HEK293 (cell line): Measurements from ENCODE around the gene TSKU.

ENCODE experiments used
- ATF2 ChIP-seq: fragments of 450-650 bp; formaldehyde crosslinking; IDR thresholded peaks from 2 replicates; pipeline ENCODE4 v1.5.1; 2016; ENCODE audit warnings: missing biosample characterization, missing genetic modification characterization, low read depth
- BCL11B ChIP-seq: fragments of 450-650 bp; formaldehyde crosslinking; IDR thresholded peaks from 2 replicates; pipeline ENCODE4 v1.5.1; 2016; ENCODE audit warnings: low read depth, missing biosample characterization, missing genetic modification characterization
- SETDB1 ChIP-seq: IDR thresholded peaks from one replicate; pipeline ENCODE4 v1.6.1; 2017; ENCODE audit warnings: mild to moderate bottlenecking, low read length, moderate library complexity, mixed read lengths; ENCODE audit not compliant: insufficient read length
- YY1 ChIP-seq: fragments of 450-650 bp; formaldehyde crosslinking; IDR thresholded peaks from 2 replicates; pipeline ENCODE4 v1.5.1; 2018; ENCODE audit warnings: missing biosample characterization, missing genetic modification characterization
- ZNF184 ChIP-seq: fragments of 450-650 bp; IDR thresholded peaks from 2 replicates; pipeline ENCODE4 v1.5.1; 2018; ENCODE audit warnings: missing biosample characterization, mild to moderate bottlenecking, missing genetic modification characterization
- ZNF350 ChIP-seq: fragments of 450-650 bp; formaldehyde crosslinking; IDR thresholded peaks from 2 replicates; pipeline ENCODE4 v1.5.0; 2017; ENCODE audit warnings: missing biosample characterization, mild to moderate bottlenecking, missing genetic modification characterization
- ZNF426 ChIP-seq: fragments of 450-650 bp; formaldehyde crosslinking; IDR thresholded peaks from 2 replicates; pipeline ENCODE4 v1.5.1; 2017; ENCODE audit warnings: missing biosample characterization, missing genetic modification characterization, mild to moderate bottlenecking, inconsistent platforms, moderate library complexity
- ZNF530 ChIP-seq: fragments of 450-650 bp; formaldehyde crosslinking; IDR thresholded peaks from 2 replicates; pipeline ENCODE4 v1.5.1; 2016; ENCODE audit warnings: low read depth, missing biosample characterization, missing genetic modification characterization
- TF ChIP-seq, protein P1 (sequence below): fragments of 450-650 bp; formaldehyde crosslinking; IDR thresholded peaks from 2 replicates; pipeline ENCODE4 v1.5.1; 2016; ENCODE audit warnings: missing biosample characterization, missing genetic modification characterization
- TF ChIP-seq, protein P2 (sequence below): fragments of 450-650 bp; formaldehyde crosslinking; IDR thresholded peaks from 2 replicates; pipeline ENCODE4 v1.5.1; 2016; ENCODE audit warnings: missing biosample characterization, missing genetic modification characterization
- TF ChIP-seq, protein P3 (sequence below): fragments of 450-650 bp; formaldehyde crosslinking; IDR thresholded peaks from 2 replicates; pipeline ENCODE4 v1.5.1; 2016; ENCODE audit warnings: missing biosample characterization, missing genetic modification characterization
- TF ChIP-seq, protein P4 (sequence below): fragments of 450-650 bp; formaldehyde crosslinking; IDR thresholded peaks from 2 replicates; pipeline ENCODE4 v1.5.0; 2017; ENCODE audit warnings: missing biosample characterization, missing genetic modification characterization, borderline replicate concordance

GRCh38 chr11:76834151-76834550 lies 51.0 kb downstream of the TSKU start:
- TF ChIP-seq ZNF426 = no peak
- no peak for TF ChIP-seq ZNF184 (tag by site-specific recombination)
- TF ChIP-seq, protein P1, sequence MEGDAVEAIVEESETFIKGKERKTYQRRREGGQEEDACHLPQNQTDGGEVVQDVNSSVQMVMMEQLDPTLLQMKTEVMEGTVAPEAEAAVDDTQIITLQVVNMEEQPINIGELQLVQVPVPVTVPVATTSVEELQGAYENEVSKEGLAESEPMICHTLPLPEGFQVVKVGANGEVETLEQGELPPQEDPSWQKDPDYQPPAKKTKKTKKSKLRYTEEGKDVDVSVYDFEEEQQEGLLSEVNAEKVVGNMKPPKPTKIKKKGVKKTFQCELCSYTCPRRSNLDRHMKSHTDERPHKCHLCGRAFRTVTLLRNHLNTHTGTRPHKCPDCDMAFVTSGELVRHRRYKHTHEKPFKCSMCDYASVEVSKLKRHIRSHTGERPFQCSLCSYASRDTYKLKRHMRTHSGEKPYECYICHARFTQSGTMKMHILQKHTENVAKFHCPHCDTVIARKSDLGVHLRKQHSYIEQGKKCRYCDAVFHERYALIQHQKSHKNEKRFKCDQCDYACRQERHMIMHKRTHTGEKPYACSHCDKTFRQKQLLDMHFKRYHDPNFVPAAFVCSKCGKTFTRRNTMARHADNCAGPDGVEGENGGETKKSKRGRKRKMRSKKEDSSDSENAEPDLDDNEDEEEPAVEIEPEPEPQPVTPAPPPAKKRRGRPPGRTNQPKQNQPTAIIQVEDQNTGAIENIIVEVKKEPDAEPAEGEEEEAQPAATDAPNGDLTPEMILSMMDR (tag by site-specific recombination) = no peak
- no peak for TF ChIP-seq ATF2
- TF ChIP-seq YY1 (tag by site-specific recombination) = no peak
- TF ChIP-seq, protein P2, sequence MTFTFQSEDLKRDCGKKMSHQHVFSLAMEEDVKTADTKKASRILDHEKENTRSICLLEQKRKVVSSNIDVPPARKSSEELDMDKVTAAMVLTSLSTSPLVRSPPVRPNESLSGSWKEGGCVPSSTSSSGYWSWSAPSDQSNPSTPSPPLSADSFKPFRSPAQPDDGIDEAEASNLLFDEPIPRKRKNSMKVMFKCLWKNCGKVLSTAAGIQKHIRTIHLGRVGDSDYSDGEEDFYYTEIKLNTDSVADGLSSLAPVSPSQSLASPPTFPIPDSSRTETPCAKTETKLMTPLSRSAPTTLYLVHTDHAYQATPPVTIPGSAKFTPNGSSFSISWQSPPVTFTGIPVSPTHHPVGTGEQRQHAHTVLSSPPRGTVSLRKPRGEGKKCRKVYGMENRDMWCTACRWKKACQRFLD (tag by site-specific recombination) = no peak
- TF ChIP-seq BCL11B (tag by site-specific recombination) = no peak
- TF ChIP-seq, protein P3, sequence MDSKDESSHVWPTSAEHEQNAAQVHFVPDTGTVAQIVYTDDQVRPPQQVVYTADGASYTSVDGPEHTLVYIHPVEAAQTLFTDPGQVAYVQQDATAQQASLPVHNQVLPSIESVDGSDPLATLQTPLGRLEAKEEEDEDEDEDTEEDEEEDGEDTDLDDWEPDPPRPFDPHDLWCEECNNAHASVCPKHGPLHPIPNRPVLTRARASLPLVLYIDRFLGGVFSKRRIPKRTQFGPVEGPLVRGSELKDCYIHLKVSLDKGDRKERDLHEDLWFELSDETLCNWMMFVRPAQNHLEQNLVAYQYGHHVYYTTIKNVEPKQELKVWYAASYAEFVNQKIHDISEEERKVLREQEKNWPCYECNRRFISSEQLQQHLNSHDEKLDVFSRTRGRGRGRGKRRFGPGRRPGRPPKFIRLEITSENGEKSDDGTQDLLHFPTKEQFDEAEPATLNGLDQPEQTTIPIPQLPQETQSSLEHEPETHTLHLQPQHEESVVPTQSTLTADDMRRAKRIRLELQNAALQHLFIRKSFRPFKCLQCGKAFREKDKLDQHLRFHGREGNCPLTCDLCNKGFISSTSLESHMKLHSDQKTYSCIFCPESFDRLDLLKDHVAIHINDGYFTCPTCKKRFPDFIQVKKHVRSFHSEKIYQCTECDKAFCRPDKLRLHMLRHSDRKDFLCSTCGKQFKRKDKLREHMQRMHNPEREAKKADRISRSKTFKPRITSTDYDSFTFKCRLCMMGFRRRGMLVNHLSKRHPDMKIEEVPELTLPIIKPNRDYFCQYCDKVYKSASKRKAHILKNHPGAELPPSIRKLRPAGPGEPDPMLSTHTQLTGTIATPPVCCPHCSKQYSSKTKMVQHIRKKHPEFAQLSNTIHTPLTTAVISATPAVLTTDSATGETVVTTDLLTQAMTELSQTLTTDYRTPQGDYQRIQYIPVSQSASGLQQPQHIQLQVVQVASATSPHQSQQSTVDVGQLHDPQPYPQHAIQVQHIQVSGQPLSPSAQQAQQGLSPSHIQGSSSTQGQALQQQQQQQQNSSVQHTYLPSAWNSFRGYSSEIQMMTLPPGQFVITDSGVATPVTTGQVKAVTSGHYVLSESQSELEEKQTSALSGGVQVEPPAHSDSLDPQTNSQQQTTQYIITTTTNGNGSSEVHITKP (tag by site-specific recombination) = no peak
- TF ChIP-seq, protein P4, sequence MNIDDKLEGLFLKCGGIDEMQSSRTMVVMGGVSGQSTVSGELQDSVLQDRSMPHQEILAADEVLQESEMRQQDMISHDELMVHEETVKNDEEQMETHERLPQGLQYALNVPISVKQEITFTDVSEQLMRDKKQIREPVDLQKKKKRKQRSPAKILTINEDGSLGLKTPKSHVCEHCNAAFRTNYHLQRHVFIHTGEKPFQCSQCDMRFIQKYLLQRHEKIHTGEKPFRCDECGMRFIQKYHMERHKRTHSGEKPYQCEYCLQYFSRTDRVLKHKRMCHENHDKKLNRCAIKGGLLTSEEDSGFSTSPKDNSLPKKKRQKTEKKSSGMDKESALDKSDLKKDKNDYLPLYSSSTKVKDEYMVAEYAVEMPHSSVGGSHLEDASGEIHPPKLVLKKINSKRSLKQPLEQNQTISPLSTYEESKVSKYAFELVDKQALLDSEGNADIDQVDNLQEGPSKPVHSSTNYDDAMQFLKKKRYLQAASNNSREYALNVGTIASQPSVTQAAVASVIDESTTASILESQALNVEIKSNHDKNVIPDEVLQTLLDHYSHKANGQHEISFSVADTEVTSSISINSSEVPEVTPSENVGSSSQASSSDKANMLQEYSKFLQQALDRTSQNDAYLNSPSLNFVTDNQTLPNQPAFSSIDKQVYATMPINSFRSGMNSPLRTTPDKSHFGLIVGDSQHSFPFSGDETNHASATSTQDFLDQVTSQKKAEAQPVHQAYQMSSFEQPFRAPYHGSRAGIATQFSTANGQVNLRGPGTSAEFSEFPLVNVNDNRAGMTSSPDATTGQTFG (tag by site-specific recombination) = no peak
- no peak for TF ChIP-seq ZNF350 (tag by site-specific recombination)
- TF ChIP-seq ZNF530 (tag by site-specific recombination) = no peak
- TF ChIP-seq SETDB1 = no peak
